C4-2B (cell line): Measurements from ENCODE around the gene SLC35G4.
A peak's percentile ranks its signal among the peaks of the same experiment; 100 is the strongest.
"Not testable (repeated sequence)": the region's sequence is repeated elsewhere in the genome, so short reads cannot be mapped to it uniquely, and the experiment has no call there.

Source experiments
- H3K27ac ChIP-seq: fragments of 450-650 bp; 2 replicates; pipeline ENCODE4 v1.5.1; 2017
- ZFX ChIP-seq: fragments of 450-650 bp; IDR thresholded peaks from 2 replicates; pipeline ENCODE4 v1.6.1; 2017
- TF ChIP-seq, protein P1 (sequence below): fragments of 450-650 bp; conservative IDR thresholded peaks from 2 replicates; pipeline ENCODE4 v1.5.1; 2017; ENCODE audit warnings: mild to moderate bottlenecking

SLC35G4 gene

DNA sequence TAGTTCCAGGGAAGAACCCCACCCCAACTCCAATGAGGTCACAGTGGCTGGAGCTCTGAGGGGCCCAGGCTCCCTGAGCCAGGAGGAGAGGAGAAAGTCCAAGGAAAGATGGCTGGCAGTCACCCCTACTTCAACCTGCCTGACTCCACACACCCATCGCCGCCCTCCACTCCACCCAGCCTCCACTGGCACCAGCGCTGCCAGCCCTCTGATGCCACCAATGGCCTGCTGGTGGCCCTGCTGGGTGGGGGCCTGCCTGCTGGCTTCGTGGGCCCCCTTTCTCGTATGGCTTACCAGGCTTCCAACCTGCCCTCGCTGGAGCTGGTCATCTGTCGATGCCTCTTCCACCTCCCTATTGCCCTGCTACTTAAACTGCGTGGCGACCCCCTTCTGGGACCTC lies at the start of gene SLC35G4:
TSS of gene SLC35G4 (plus strand) at position 109 of the 400 bp plus-strand sequence. CDS start at position 109, 0 bp downstream.
- H3K27ac ChIP-seq = not testable (repeated sequence)

- TF ChIP-seq, protein P1, sequence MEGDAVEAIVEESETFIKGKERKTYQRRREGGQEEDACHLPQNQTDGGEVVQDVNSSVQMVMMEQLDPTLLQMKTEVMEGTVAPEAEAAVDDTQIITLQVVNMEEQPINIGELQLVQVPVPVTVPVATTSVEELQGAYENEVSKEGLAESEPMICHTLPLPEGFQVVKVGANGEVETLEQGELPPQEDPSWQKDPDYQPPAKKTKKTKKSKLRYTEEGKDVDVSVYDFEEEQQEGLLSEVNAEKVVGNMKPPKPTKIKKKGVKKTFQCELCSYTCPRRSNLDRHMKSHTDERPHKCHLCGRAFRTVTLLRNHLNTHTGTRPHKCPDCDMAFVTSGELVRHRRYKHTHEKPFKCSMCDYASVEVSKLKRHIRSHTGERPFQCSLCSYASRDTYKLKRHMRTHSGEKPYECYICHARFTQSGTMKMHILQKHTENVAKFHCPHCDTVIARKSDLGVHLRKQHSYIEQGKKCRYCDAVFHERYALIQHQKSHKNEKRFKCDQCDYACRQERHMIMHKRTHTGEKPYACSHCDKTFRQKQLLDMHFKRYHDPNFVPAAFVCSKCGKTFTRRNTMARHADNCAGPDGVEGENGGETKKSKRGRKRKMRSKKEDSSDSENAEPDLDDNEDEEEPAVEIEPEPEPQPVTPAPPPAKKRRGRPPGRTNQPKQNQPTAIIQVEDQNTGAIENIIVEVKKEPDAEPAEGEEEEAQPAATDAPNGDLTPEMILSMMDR = no peak
- TF ChIP-seq ZFX = no peak
- no peak overlapping the region for H3K27ac ChIP-seq
Measured at GRCh38 chr18:11561293-11561692, 48.1 kb upstream of the SLC35G4 start.

DNA sequence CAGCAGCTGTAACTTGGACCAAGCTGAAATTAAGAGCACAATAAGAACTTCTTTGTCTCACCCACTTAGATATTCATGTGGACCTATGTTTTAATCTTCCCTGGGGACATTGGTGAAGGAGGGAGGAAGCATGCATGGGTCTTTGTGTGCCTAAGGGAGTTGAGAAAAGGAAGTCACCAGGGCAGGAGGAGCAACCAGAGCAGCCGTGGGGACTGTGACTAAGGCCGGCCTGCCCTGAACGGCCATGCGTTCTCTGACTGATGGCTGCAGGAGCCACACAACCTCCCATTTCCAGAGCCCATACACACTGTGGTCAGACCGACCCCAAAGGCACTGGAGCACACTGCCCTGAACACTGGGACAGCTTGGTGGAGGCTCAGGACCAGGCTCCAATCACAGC lies 43.7 kb upstream of the SLC35G4 start:
- TF ChIP-seq, protein P1 = no peak
- TF ChIP-seq ZFX = no peak
- H3K27ac ChIP-seq = no peak overlapping the region

GRCh38 chr18:11566236-11566965 lies 43.0 kb upstream of the SLC35G4 start:
- TF ChIP-seq, protein P1 = no peak
- TF ChIP-seq ZFX = no peak
- no peak overlapping the region for H3K27ac ChIP-seq

DNA sequence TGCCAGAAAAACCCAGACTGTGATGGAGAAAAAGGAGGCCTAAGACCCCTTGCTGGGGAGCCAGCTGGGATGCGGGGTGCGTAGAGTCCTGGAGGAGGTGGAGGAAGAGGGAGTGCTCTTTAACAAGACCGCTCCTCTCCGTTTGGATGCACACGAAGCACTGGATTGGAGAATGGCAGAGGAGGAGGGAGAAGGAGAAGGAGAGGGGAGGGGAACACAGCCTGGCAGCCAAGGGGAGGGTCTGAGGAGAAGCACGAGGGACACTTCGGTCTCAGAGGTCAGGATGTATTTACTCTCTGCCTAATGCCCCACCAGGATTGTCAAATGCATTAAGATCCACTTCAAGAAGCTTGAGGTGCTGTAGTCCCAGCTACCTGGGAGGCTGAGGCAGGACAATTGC lies 42.0 kb upstream of the SLC35G4 start:
- TF ChIP-seq ZFX = no peak
- TF ChIP-seq, protein P1 = no peak
- H3K27ac ChIP-seq = no peak overlapping the region

GRCh38 chr18:11570073-11570588 lies 39.3 kb upstream of the SLC35G4 start:
- no peak overlapping the region for H3K27ac ChIP-seq
- TF ChIP-seq ZFX = no peak
- TF ChIP-seq, protein P1 = no peak

DNA sequence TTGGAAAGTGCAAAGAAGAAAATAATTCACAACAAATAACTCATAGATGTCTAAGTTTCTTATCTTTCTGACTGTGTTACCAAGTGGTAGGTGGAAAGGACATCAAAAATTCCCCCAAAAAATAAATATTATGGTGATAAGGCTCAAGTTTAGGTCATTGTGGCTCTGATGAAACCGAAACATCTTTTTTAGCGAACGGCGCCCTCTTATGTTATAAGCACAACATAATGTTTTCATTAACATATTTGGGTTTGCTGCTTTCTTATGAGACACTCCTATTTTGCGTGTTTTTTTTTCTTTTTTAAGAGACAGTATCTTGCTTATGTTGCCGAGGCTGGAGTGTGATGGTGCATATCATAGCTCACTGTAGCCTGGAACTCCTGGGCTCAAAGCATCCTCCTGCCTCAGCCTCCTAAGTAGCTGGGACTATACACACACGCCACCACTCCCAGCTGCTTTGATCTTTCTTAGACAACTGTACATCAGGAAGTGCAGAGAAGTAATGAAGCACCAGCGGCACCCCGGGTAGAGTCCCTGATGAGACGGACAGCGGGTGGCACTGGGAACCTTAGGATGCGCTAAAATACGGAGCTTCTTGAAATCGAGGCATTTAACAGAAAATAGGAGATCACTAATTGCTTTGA lies 38.5 kb upstream of the SLC35G4 start:
- H3K27ac ChIP-seq = no peak overlapping the region
- TF ChIP-seq, protein P1 = peak; percentile 55
- TF ChIP-seq ZFX = no peak
